Left lung (tissue), 10 donors: ENCODE data around the gene TM7SF2. TPM values are rescaled to one million over a fixed set of nuclear protein-coding genes. Genes with fewer than 3 reads are reported as not detected.

Experiments
- ATAC-seq: fragments of 200-7000 bp; cut with Tn5 transposase; one replicate; pipeline ENCODE4 v1.9.1; 2020; ENCODE audit warnings: moderate library complexity
- DNase-seq, 4 donors: peaks; one replicate each; pipeline ENCODE4 v3.0.0-alpha.2; 2013 to 2020
- H3K27ac ChIP-seq, 2 donors: fragments of 200-600 bp; sonication (generic) in 1 of 2; one replicate each; pipeline versions ENCODE4 v1.5.0 to v1.8.0; 2020 to 2021
- H3K27me3 ChIP-seq, 2 donors: fragments of 200-600 bp; sonication (generic) in 1 of 2; one replicate each; pipeline versions ENCODE4 v1.5.0 to v1.8.0; 2020 to 2021
- H3K36me3 ChIP-seq, 2 donors: fragments of 200-600 bp; sonication (generic) in 1 of 2; one replicate each; pipeline versions ENCODE4 v1.5.0 to v1.8.0; 2020 to 2021
- H3K4me1 ChIP-seq, 2 donors: fragments of 200-600 bp; one replicate each; pipeline ENCODE4 v1.8.0; 2021
- H3K4me3 ChIP-seq, 2 donors: fragments of 200-600 bp; sonication (generic) in 1 of 2; one replicate each; pipeline versions ENCODE4 v1.5.0 to v1.8.0; 2020 to 2021; ENCODE audit warnings: mild to moderate bottlenecking in 1 of 2
- H3K9me3 ChIP-seq, 2 donors: fragments of 200-600 bp; sonication (generic) in 1 of 2; one replicate each; pipeline versions ENCODE4 v1.5.0 to v1.8.0; 2020 to 2021
- CTCF ChIP-seq, 2 donors: fragments of 200-600 bp; sonication (generic) in 1 of 2; IDR thresholded peaks; one replicate each; pipeline versions ENCODE4 v1.5.0 to v1.8.0; 2021; ENCODE audit warnings: antibody characterized with exemption in 2 of 2
- intact Hi-C, 2 donors: fragments of 100-400 bp; cut with DNase I; formaldehyde crosslinking; loops; one replicate each; pipeline versions ENCODE4 v1.11.2 to v1.14.2; 2022
- polyA plus RNA-seq, 6 donors: library from polyadenylated mRNA; unstranded; fragments of 120-200 nt; gene quantifications; one replicate each; pipeline ENCODE4 v1.2.1, GENCODE V29; 2013; ENCODE audit not compliant: insufficient read length in 6 of 6
- total RNA-seq, 2 donors: library from RNA; stranded (reverse); fragmentation: NEBNext Ultra II Directional; extraction: Animal tissue kit (Norgen Biotek cat#: 25700); gene quantifications; one replicate each; pipeline ENCODE4 v1.2.1, GENCODE V29; 2021
- donor health status: DM: no; HTN: yes; CAD: no.
- donor health status: DM: no; HTN: no; CAD: no.

The TM7SF2 gene
- total and polyA plus RNA-seq, 8 donors: 16.1 to 41.0 (median 22.5) TPM

GRCh38 chr11:65127473-65128181 is 16.0 kb downstream of the TM7SF2 start:
- intact Hi-C loops: no loop called here
- Histone ChIP-seq H3K4me1 (peaks cover 2 to 32% of the 10 kb centered on the region in 2 donors), H3K9me3 (no peaks in the 10 kb centered on the region), H3K27ac (no peak overlapping the region), H3K4me3 (no peak overlapping the region), H3K36me3 (peaks cover 0 to 84% of the 10 kb centered on the region in 2 donors), H3K27me3 (no peaks in the 10 kb centered on the region)
- no peak for DNase-seq
- no peak for ATAC-seq
- no peak for TF ChIP-seq CTCF (IDR thresholded peaks at IDR 0.05)

- H3K27ac ChIP-seq: no peak overlapping the region
- H3K9me3 ChIP-seq: no peaks in the 10 kb centered on the region
- H3K36me3 ChIP-seq: peaks cover 0 to 88% of the 10 kb centered on the region in 2 donors
- H3K4me1 ChIP-seq: peaks cover 6 to 32% of the 10 kb centered on the region in 2 donors
- no peak for TF ChIP-seq CTCF (IDR thresholded peaks at IDR 0.05)
- H3K27me3 ChIP-seq: no peaks in the 10 kb centered on the region
- intact Hi-C loops: no loop called here
- DNase-seq (no peak), ATAC-seq (no peak)
- H3K4me3 ChIP-seq: no peak overlapping the region
These were observed 16.8 kb downstream of the TM7SF2 start for GRCh38 chr11:65128182-65129145.

- H3K9me3 ChIP-seq: no peaks in the 10 kb centered on the region
- ATAC-seq: no peak
- no peak for TF ChIP-seq CTCF (IDR thresholded peaks at IDR 0.05)
- no peak overlapping the region for H3K27ac ChIP-seq
- H3K27me3 ChIP-seq: no peaks in the 10 kb centered on the region
- H3K4me3 ChIP-seq: no peak overlapping the region
- peaks cover 0 to 81% of the 10 kb centered on the region in 2 donors for H3K36me3 ChIP-seq
- no peak for DNase-seq
- intact Hi-C loops: no loop called here
- H3K4me1 ChIP-seq: peaks cover 6 to 22% of the 10 kb centered on the region in 2 donors
These were observed 18.2 kb downstream of the TM7SF2 start for GRCh38 chr11:65129649-65130441.

- no peaks in the 10 kb centered on the region for H3K9me3 ChIP-seq
- peaks cover 0 to 72% of the 10 kb centered on the region in 2 donors for H3K36me3 ChIP-seq
- no peaks in the 10 kb centered on the region for H3K27me3 ChIP-seq
- peaks cover 12 to 28% of the 10 kb centered on the region in 2 donors for H3K4me1 ChIP-seq
- H3K4me3 ChIP-seq: no peak overlapping the region
- DNase-seq (no peak), ATAC-seq (no peak)
- intact Hi-C loops: no loop called here
- no peak for TF ChIP-seq CTCF (IDR thresholded peaks at IDR 0.05)
- H3K27ac ChIP-seq: no peak overlapping the region
These were observed 19.2 kb downstream of the TM7SF2 start for GRCh38 chr11:65130631-65131416.
